ENCODE results near the gene DCAF5.
"Not testable (repeated sequence)": the region's sequence is repeated elsewhere in the genome, so short reads cannot be mapped to it uniquely, and the experiment has no call there.

DCAF5 gene

DNA sequence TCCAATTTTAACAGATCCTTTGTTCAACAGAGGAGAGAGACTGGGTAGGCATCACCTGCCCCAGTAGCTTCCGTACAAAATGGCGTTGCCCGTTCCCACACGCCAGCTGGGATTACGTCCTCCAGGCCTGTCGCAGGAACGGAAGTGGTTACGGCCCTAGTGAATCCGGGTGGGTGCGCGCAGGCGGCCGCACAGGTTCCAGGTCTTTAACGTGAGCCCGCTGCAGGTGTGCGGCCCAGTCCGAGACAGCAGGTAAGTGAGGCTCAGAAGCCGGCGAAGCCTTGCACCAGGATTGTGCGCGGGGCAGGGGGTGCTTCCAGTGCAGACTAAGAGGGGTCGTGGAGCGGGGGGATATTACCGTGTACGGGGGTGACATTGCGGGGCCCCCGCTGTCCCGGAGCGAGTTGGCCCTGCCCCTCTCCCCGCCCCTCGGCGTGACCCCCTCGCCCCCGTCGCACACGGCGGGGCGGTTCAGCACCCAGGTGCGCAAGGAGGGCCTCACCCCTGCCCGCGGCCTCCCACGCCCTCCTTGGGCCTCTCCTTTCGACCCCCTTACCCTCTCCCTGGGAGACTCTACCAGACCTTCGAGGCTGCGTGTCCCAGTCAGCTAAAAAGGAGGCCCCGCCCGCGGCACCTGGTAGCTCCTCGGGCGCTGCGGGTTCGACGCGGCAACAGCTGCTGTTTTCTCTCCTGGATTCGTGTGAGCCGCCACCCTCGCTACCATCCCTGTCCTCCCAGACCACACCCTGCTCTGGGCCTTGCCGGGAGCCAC lies 38.6 kb upstream of the DCAF5 start, which contains the start of gene EXD2:
EXD2 (plus strand) TSS at position 159 of the 772 bp plus-strand sequence. CDS start 17,973 bp downstream, outside the sequence.
- Histone ChIP-seq H3K23ac (ENCODE audit: low read depth, low read length, poor library complexity) (peak within 1 kb of the TSS; percentile 67), H3K4me1 (ENCODE audit: control insufficient read depth in 2 of 2, insufficient read depth in 1 of 2, low read depth in 1 of 2, low read length in 2 of 2) (no peaks in the 10 kb centered on the region), H3K9me3 (replicated peaks in 1 of 2; ENCODE audit: control insufficient read depth in 2 of 2, insufficient read depth in 1 of 2, low read depth in 1 of 2, low read length in 2 of 2) (no peaks in the 10 kb centered on the region), H3K4ac (ENCODE audit: low read length) (no peak within 1 kb of the TSS), H2BK120ac (ENCODE audit: low read depth, low read length) (peak within 1 kb of the TSS; percentile 19), H3K27ac (replicated peaks; ENCODE audit: low read length) (no peak within 1 kb of the TSS), H2AFZ (ENCODE audit: low read length) (peak within 1 kb of the TSS; percentile 98), H3K4me3 (ENCODE audit: low read length in 2 of 2) (peak within 1 kb of the TSS; percentile 91 to 99), H3K9ac (ENCODE audit: low read depth, low read length, poor library complexity) (peak within 1 kb of the TSS; percentile 84), H3K27me3 (ENCODE audit: control insufficient read depth in 3 of 3, insufficient read depth in 3 of 3, low read depth in 1 of 3, low read length in 3 of 3) (no peaks in the 10 kb centered on the region), H2AK5ac (ENCODE audit: low read depth, low read length) (no peak within 1 kb of the TSS), H2BK5ac (ENCODE audit: low read length) (peak within 1 kb of the TSS; percentile 79), H3K18ac (ENCODE audit: low read length) (peak within 1 kb of the TSS; percentile 96), H3K36me3 (replicated peaks in 1 of 2; ENCODE audit: control insufficient read depth in 2 of 2, insufficient read depth in 2 of 2, low read length in 2 of 2) (no peaks in the 10 kb centered on the region), H4K8ac (ENCODE audit: low read depth, low read length) (peak within 1 kb of the TSS; percentile 6), H4K91ac (ENCODE audit: low read depth, low read length, poor library complexity) (no peak within 1 kb of the TSS), H3K4me2 (ENCODE audit: insufficient read depth, low read length, poor library complexity, severe bottlenecking) (peak within 1 kb of the TSS; percentile 78), H2BK15ac (ENCODE audit: low read length) (peak within 1 kb of the TSS; percentile 71), H2BK12ac (ENCODE audit: low read length) (no peak within 1 kb of the TSS), H3K79me1 (ENCODE audit: low read depth, low read length) (no peaks in the 10 kb centered on the region), H3K14ac (ENCODE audit: low read length) (peak within 1 kb of the TSS; percentile 47)
- no CpG with 5 or more reads among the region's 58 CpGs for WGBS, 2 donors (ENCODE audit: extremely low coverage in 2 of 2, insufficient read length in 2 of 2, insufficient replicate concordance in 1 of 2)
- peak; percentile 68 for DNase-seq (ENCODE audit: low spot score)

DNA sequence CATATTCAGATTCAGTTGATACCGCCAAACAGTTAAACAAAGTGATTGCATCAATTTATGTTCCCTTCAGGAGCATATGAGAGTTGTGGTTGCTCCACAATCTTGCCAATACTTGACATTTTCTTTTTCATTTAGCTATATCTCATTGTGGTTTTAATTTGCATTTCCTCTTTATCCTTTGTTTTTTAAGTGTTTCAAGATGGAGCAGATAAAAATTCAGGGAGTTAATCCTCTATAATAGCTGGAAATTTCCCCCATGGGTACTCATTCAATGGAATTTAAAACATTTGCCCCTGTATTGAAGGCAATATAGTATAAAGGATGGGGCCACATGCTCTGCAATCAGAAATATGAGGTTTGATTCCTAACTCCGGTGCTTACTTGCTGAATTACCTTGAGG lies 37.3 kb upstream of the DCAF5 start:
- no peak overlapping the region for H3K4me2 ChIP-seq (ENCODE audit: insufficient read depth, low read length, poor library complexity, severe bottlenecking)
- H3K4me3 ChIP-seq (ENCODE audit: low read length in 2 of 2), result no peak overlapping the region
- H3K14ac ChIP-seq (ENCODE audit: low read length), result no peak overlapping the region
- no peaks in the 10 kb centered on the region for H3K9me3 ChIP-seq (replicated peaks in 1 of 2; ENCODE audit: control insufficient read depth in 2 of 2, insufficient read depth in 1 of 2, low read depth in 1 of 2, low read length in 2 of 2)
- no peak overlapping the region for H3K4ac ChIP-seq (ENCODE audit: low read length)
- no peak overlapping the region for H3K9ac ChIP-seq (ENCODE audit: low read depth, low read length, poor library complexity)
- H2AFZ ChIP-seq (ENCODE audit: low read length), result no peak overlapping the region
- H3K4me1 ChIP-seq (ENCODE audit: control insufficient read depth in 2 of 2, insufficient read depth in 1 of 2, low read depth in 1 of 2, low read length in 2 of 2), result no peaks in the 10 kb centered on the region
- H2BK15ac ChIP-seq (ENCODE audit: low read length), result no peak overlapping the region
- no peak overlapping the region for H2BK120ac ChIP-seq (ENCODE audit: low read depth, low read length)
- H2AK5ac ChIP-seq (ENCODE audit: low read depth, low read length), result no peak overlapping the region
- DNase-seq (ENCODE audit: low spot score), result no peak
- no peaks in the 10 kb centered on the region for H3K79me1 ChIP-seq (ENCODE audit: low read depth, low read length)
- H3K27ac ChIP-seq (replicated peaks; ENCODE audit: low read length), result no peak overlapping the region
- no peak overlapping the region for H4K91ac ChIP-seq (ENCODE audit: low read depth, low read length, poor library complexity)
- H3K23ac ChIP-seq (ENCODE audit: low read depth, low read length, poor library complexity), result no peak overlapping the region
- H2BK5ac ChIP-seq (ENCODE audit: low read length), result no peak overlapping the region
- no peak overlapping the region for H4K8ac ChIP-seq (ENCODE audit: low read depth, low read length)
- H2BK12ac ChIP-seq (ENCODE audit: low read length), result no peak overlapping the region
- H3K18ac ChIP-seq (ENCODE audit: low read length), result no peak overlapping the region
- no peaks in the 10 kb centered on the region for H3K27me3 ChIP-seq (ENCODE audit: control insufficient read depth in 3 of 3, insufficient read depth in 3 of 3, low read depth in 1 of 3, low read length in 3 of 3)
- WGBS, 2 donors (ENCODE audit: extremely low coverage in 2 of 2, insufficient read length in 2 of 2, insufficient replicate concordance in 1 of 2), result no CpG with 5 or more reads among the region's 2 CpGs
- H3K36me3 ChIP-seq (replicated peaks in 1 of 2; ENCODE audit: control insufficient read depth in 2 of 2, insufficient read depth in 2 of 2, low read length in 2 of 2), result no peaks in the 10 kb centered on the region

DNA sequence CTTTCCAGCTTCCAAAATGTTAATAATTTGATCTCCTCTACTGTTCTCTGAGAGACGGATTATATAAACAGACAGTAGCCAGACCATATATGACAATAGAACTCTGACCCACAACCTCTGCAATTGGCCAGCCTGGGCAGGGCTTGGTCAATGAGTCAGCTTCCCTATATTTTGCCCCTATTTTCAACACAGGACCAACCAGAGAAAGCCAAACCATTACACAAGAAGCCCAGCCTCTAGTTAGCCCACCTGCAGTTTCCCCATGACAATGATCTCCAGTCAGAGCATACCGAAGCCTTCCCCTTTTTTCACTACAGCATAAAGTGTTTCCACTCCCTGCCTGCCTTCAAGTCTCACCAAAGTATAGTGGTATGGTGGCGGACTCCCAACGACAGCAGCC lies 30.8 kb upstream of the DCAF5 start:
- Histone ChIP-seq H3K9me3 (replicated peaks in 1 of 2; ENCODE audit: control insufficient read depth in 2 of 2, insufficient read depth in 1 of 2, low read depth in 1 of 2, low read length in 2 of 2) (no peaks in the 10 kb centered on the region), H2BK5ac (ENCODE audit: low read length) (no peak overlapping the region), H3K14ac (ENCODE audit: low read length) (no peak overlapping the region), H3K4me2 (ENCODE audit: insufficient read depth, low read length, poor library complexity, severe bottlenecking) (no peak overlapping the region), H3K4me1 (ENCODE audit: control insufficient read depth in 2 of 2, insufficient read depth in 1 of 2, low read depth in 1 of 2, low read length in 2 of 2) (no peaks in the 10 kb centered on the region), H2BK15ac (ENCODE audit: low read length) (no peak overlapping the region), H3K18ac (ENCODE audit: low read length) (no peak overlapping the region), H3K36me3 (replicated peaks in 1 of 2; ENCODE audit: control insufficient read depth in 2 of 2, insufficient read depth in 2 of 2, low read length in 2 of 2) (no peaks in the 10 kb centered on the region), H3K4ac (ENCODE audit: low read length) (no peak overlapping the region), H3K27ac (replicated peaks; ENCODE audit: low read length) (no peak overlapping the region), H3K4me3 (ENCODE audit: low read length in 2 of 2) (no peak overlapping the region), H3K79me1 (ENCODE audit: low read depth, low read length) (no peaks in the 10 kb centered on the region), H4K91ac (ENCODE audit: low read depth, low read length, poor library complexity) (no peak overlapping the region), H3K9ac (ENCODE audit: low read depth, low read length, poor library complexity) (no peak overlapping the region), H2AFZ (ENCODE audit: low read length) (no peak overlapping the region), H2AK5ac (ENCODE audit: low read depth, low read length) (no peak overlapping the region), H2BK120ac (ENCODE audit: low read depth, low read length) (no peak overlapping the region), H3K23ac (ENCODE audit: low read depth, low read length, poor library complexity) (no peak overlapping the region), H2BK12ac (ENCODE audit: low read length) (no peak overlapping the region), H3K27me3 (ENCODE audit: control insufficient read depth in 3 of 3, insufficient read depth in 3 of 3, low read depth in 1 of 3, low read length in 3 of 3) (peaks cover 0 to 3% (median 0%) of the 10 kb centered on the region in 3 experiments), H4K8ac (ENCODE audit: low read depth, low read length) (no peak overlapping the region)
- DNase-seq (ENCODE audit: low spot score), result no peak
- no CpG with 5 or more reads among the region's 4 CpGs for WGBS, 2 donors (ENCODE audit: extremely low coverage in 2 of 2, insufficient read length in 2 of 2, insufficient replicate concordance in 1 of 2)

DNA sequence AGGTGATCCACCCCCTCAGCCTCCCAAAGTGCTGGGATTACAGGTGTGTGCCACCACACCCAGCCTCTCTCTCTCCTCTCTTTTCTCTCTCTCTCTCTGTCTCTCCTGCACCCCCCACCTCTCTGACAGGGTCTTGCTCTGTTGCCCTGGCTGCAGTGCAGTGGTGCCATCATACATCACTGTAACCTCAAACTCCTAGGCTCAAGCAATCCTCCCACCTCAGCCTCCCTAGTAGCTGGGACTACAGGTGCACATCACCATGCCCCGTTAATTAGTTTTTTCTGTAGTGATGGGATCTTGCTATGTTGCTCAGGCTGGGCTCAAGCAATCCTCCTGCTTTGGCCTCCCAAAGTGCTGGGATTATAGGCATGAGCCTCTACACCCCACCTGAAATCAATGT lies 29.7 kb upstream of the DCAF5 start:
- H3K9me3 ChIP-seq (replicated peaks in 1 of 2; ENCODE audit: control insufficient read depth in 2 of 2, insufficient read depth in 1 of 2, low read depth in 1 of 2, low read length in 2 of 2); H3K9ac ChIP-seq (ENCODE audit: low read depth, low read length, poor library complexity); H3K4me1 ChIP-seq (ENCODE audit: control insufficient read depth in 2 of 2, insufficient read depth in 1 of 2, low read depth in 1 of 2, low read length in 2 of 2); H3K36me3 ChIP-seq (replicated peaks in 1 of 2; ENCODE audit: control insufficient read depth in 2 of 2, insufficient read depth in 2 of 2, low read length in 2 of 2); H2AFZ ChIP-seq (ENCODE audit: low read length); H3K27ac ChIP-seq (replicated peaks; ENCODE audit: low read length); H3K4me2 ChIP-seq (ENCODE audit: insufficient read depth, low read length, poor library complexity, severe bottlenecking); H2BK120ac ChIP-seq (ENCODE audit: low read depth, low read length); H3K14ac ChIP-seq (ENCODE audit: low read length); H3K4ac ChIP-seq (ENCODE audit: low read length); H3K23ac ChIP-seq (ENCODE audit: low read depth, low read length, poor library complexity); H2BK15ac ChIP-seq (ENCODE audit: low read length); H3K27me3 ChIP-seq (ENCODE audit: control insufficient read depth in 3 of 3, insufficient read depth in 3 of 3, low read depth in 1 of 3, low read length in 3 of 3); H2BK12ac ChIP-seq (ENCODE audit: low read length); H4K91ac ChIP-seq (ENCODE audit: low read depth, low read length, poor library complexity); H3K79me1 ChIP-seq (ENCODE audit: low read depth, low read length); DNase-seq (ENCODE audit: low spot score); H3K18ac ChIP-seq (ENCODE audit: low read length); H2BK5ac ChIP-seq (ENCODE audit: low read length); H4K8ac ChIP-seq (ENCODE audit: low read depth, low read length); H3K4me3 ChIP-seq (ENCODE audit: low read length in 2 of 2); H2AK5ac ChIP-seq (ENCODE audit: low read depth, low read length): not testable (repeated sequence)
- WGBS, 2 donors (ENCODE audit: extremely low coverage in 2 of 2, insufficient read length in 2 of 2, insufficient replicate concordance in 1 of 2), result no CpG with 5 or more reads among the region's 1 CpG

Measured in neuronal stem cell (in vitro differentiated cells).